NCI-H345 treated with DMSO at 0.1 percent for 48 hours (cell line): ENCODE measurements around the gene REV3L.
A peak's percentile ranks its signal among the peaks of the same experiment; 100 is the strongest.
"Not testable (repeated sequence)": the region's sequence is repeated elsewhere in the genome, so short reads cannot be mapped to it uniquely, and the experiment has no call there.

Source experiments
- DNase-seq: peaks from one replicate; lab custom pipeline; 2025; ENCODE audit not compliant: unreplicated experiment; lab: John Stamatoyannopoulos, UW

Gene REV3L, protein sequence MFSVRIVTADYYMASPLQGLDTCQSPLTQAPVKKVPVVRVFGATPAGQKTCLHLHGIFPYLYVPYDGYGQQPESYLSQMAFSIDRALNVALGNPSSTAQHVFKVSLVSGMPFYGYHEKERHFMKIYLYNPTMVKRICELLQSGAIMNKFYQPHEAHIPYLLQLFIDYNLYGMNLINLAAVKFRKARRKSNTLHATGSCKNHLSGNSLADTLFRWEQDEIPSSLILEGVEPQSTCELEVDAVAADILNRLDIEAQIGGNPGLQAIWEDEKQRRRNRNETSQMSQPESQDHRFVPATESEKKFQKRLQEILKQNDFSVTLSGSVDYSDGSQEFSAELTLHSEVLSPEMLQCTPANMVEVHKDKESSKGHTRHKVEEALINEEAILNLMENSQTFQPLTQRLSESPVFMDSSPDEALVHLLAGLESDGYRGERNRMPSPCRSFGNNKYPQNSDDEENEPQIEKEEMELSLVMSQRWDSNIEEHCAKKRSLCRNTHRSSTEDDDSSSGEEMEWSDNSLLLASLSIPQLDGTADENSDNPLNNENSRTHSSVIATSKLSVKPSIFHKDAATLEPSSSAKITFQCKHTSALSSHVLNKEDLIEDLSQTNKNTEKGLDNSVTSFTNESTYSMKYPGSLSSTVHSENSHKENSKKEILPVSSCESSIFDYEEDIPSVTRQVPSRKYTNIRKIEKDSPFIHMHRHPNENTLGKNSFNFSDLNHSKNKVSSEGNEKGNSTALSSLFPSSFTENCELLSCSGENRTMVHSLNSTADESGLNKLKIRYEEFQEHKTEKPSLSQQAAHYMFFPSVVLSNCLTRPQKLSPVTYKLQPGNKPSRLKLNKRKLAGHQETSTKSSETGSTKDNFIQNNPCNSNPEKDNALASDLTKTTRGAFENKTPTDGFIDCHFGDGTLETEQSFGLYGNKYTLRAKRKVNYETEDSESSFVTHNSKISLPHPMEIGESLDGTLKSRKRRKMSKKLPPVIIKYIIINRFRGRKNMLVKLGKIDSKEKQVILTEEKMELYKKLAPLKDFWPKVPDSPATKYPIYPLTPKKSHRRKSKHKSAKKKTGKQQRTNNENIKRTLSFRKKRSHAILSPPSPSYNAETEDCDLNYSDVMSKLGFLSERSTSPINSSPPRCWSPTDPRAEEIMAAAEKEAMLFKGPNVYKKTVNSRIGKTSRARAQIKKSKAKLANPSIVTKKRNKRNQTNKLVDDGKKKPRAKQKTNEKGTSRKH (N-terminal part only)

GRCh38 chr6:111482959-111483735 lies at the start of gene REV3L:
TSS of gene REV3L (minus strand) at chr6:111483218. CDS start at chr6:111482888, 330 bp downstream.
- peak; percentile 89 for DNase-seq

DNA sequence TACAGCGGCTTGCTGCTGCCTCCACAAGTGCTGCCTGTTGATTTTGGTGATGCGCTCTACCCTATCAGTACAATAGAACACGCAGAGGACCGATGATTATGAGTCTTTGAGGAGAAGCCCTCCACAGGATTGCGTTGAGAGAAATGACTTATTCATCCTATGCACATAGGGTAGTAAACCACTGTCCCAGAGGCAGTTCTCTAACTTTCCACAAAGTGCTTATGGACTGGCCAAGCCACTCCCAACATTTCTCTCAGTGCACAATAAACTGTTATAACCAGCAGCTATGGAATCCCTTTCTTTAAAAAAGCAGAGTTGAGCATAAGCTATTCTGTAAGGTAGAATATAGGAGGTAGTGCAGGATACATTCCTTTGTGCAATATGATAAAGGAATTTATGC lies 48.2 kb upstream of the REV3L start:
- no peak for DNase-seq

GRCh38 chr6:111530667-111531066 lies 47.6 kb upstream of the REV3L start:
- no peak for DNase-seq

DNA sequence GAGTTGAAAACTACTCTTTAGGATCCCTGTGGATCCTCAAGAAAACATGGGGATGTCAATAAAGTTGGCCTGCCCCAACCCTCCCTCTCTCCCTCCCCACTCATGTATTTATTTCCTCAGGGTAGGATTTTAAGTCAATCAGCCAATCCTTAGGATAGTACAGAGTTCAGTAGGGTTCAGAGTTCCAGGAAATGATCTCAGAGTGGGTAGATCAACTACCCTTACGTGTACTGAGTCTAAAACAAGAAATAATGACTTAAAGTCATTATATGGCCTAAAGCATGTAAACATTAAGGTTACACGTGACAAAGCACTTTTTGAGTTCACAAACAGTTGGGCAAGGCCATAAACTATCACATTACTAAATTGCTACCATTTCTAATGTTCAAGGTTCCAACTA lies 47.2 kb upstream of the REV3L start:
- DNase-seq, result no peak

- no peak for DNase-seq
Observed at GRCh38 chr6:111527367-111527766, 44.3 kb upstream of the REV3L start.

DNA sequence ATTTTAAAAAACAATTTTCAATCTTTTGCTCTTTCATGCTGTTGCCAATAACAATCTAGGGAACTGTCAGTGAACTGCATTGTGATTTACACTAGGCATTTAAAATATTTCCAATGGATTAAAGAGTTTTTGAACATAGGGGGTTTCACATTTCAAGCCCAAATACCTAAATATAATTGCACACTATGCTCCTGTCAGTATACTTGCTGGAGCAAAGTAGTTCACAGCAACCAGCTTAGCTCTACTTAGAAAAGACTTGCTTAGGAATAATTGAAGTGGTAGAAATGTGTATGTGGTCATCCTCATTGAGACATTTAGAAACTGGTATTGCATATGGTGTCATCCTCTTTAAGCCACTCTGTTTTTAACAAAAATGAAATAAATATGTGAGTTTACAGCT lies 41.7 kb upstream of the REV3L start:
- DNase-seq, result no peak

- no peak for DNase-seq
Observed at GRCh38 chr6:111524252-111524651, 41.2 kb upstream of the REV3L start.

- no peak for DNase-seq
Observed at GRCh38 chr6:111523484-111524167, 40.6 kb upstream of the REV3L start.

DNA sequence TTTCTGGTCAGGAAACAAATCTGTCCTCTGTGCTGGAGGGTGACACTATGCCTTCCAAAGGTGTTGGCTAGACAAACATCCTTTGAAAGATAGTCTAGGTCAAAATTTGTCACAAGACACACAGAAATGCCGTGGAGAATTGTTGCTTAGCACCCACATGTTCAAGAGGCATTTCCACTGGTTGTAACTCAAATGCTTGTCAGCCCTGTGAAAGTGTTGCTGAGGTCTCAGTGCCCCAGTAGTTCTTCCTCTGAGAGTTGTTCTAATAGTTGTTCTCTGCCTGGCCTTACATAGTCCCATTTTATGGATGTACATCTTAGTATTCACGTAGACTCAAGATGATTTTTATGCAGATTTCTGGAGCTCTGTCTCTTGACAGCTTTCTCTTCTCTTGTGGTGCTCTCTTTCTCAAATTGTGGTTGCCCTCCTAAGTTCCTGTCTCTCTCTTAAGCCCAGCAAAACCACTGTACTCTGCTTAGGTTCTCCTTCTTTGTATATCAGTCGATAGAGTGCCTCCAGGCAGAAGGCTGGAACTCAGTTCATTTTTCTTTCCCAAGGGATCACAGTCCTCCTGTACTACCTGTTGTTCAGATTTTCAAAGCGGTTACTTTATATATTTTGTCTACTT lies 39.5 kb upstream of the REV3L start:
- DNase-seq, result no peak

- DNase-seq, result no peak
Observed at GRCh38 chr6:111521497-111522270, 38.7 kb upstream of the REV3L start.

GRCh38 chr6:111520524-111520923 lies 37.5 kb upstream of the REV3L start:
- DNase-seq, result no peak

- no peak for DNase-seq
Observed at GRCh38 chr6:111517965-111518364, 34.9 kb upstream of the REV3L start.

GRCh38 chr6:111515259-111515658 lies 32.2 kb upstream of the REV3L start:
- no peak for DNase-seq

- DNase-seq, result not testable (repeated sequence)
Observed at GRCh38 chr6:111514531-111514930, 31.5 kb upstream of the REV3L start.

GRCh38 chr6:111507219-111507618 lies 24.2 kb upstream of the REV3L start:
- not testable (repeated sequence) for DNase-seq

GRCh38 chr6:111505498-111505897 lies 22.5 kb upstream of the REV3L start:
- not testable (repeated sequence) for DNase-seq

DNA sequence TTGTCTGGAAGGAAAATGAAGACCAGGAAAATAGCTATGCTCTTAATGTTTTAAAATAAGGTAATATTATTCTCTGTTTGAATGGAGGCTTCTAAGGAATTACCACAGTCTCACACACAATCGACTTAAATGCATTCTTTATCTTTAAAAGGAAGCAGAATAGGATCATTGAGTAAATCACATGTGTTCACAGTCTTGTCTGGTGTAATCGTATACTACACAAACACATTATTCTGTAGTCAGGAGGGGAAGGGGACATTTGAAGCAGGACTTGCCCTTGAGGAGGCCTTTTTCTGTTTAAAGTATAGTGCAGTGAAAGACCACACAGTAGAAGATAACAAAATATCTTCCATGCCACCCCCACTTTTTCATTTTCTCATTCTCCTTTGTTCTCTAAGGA lies 20.6 kb upstream of the REV3L start:
- DNase-seq, result no peak

DNA sequence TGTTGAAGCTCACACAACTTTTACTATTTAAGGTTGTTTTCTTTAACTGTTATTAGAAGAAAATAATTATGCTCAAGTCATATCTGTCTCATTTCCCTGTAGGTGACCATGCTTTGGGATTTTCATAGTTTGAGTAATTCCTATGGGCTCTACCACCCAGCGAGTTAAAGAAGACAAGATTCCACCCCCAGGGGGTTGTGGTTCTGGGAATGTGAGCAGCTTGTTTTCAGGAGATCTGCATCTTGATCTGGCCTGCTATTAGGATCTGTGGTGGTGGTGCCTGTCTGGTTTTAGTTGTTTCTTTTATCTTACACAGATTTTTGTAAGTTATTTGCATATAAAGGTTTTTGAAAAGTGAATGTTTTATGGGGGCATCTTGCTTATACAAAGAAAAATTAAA lies 20.2 kb upstream of the REV3L start:
- no peak for DNase-seq

GRCh38 chr6:111502154-111502553 lies 19.1 kb upstream of the REV3L start:
- no peak for DNase-seq
